Gastroesophageal sphincter (tissue), 3 donors: ENCODE results near the gene NELL1.

Experiments
- EP300 ChIP-seq: sonication (generic); formaldehyde crosslinking; IDR thresholded peaks from one replicate; pipeline ENCODE4 v1.6.1; 2017; ENCODE audit warnings: antibody characterized with exemption, mild to moderate bottlenecking
- POLR2A ChIP-seq, 2 donors: fragments of 450-650 bp; IDR thresholded peaks; one replicate each; pipeline ENCODE4 v1.6.1; 2017; ENCODE audit warnings: antibody characterized with exemption in 2 of 2, mild to moderate bottlenecking in 2 of 2, moderate library complexity in 1 of 2
- POLR2AphosphoS5 ChIP-seq: sonication (generic); formaldehyde crosslinking; IDR thresholded peaks from one replicate; pipeline ENCODE4 v1.6.1; 2017; ENCODE audit warnings: antibody characterized with exemption
- TF ChIP-seq, protein P1 (sequence below), 4 experiments: fragments of 200-600 bp in 2 of 4; fragments of 450-650 bp in 2 of 4; sonication (generic) in 1 of 4; IDR thresholded peaks; one replicate each; pipeline ENCODE4 v1.5.1; 2017 to 2019; ENCODE audit warnings: antibody characterized with exemption in 4 of 4, mild to moderate bottlenecking in 2 of 4, moderate library complexity in 2 of 4

DNA sequence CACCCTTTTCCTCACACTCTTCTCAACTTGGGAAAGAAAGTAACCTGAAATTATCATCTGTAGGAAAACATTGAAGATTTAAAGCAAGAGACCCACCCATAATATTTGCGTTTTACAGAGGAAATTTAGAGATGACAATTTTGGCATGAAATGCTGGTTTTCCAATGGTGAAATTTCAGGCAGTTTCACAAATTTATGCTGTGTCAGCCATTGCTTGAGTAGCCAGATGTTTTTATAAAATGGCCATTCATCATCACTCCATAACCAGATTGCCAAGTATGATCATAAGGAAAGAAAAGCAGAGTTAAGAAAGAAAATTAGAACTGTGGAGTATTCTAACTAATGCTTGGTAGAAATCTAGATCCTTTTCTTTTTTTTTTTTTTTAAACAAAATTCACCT is 732.9 kb downstream of the NELL1 start:
- TF ChIP-seq, protein P1, sequence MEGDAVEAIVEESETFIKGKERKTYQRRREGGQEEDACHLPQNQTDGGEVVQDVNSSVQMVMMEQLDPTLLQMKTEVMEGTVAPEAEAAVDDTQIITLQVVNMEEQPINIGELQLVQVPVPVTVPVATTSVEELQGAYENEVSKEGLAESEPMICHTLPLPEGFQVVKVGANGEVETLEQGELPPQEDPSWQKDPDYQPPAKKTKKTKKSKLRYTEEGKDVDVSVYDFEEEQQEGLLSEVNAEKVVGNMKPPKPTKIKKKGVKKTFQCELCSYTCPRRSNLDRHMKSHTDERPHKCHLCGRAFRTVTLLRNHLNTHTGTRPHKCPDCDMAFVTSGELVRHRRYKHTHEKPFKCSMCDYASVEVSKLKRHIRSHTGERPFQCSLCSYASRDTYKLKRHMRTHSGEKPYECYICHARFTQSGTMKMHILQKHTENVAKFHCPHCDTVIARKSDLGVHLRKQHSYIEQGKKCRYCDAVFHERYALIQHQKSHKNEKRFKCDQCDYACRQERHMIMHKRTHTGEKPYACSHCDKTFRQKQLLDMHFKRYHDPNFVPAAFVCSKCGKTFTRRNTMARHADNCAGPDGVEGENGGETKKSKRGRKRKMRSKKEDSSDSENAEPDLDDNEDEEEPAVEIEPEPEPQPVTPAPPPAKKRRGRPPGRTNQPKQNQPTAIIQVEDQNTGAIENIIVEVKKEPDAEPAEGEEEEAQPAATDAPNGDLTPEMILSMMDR (IDR thresholded peaks at IDR 0.05), result no peak
- TF ChIP-seq POLR2A (IDR thresholded peaks at IDR 0.05) (no peak), EP300 (no peak), POLR2AphosphoS5 (no peak)
